Tibial artery (tissue), 4 donors: Measurements from ENCODE around the gene C4BPA.

Experiments used
- DNase-seq, 2 donors: peaks; one replicate each; pipeline ENCODE4 v3.0.0-alpha.2; 2019
- H3K27ac ChIP-seq, 2 donors: fragments of 200-600 bp; sonication (generic) in 1 of 2; 1 replicate in 1 of 2; 2 replicates in 1 of 2; pipeline ENCODE4 v1.5.1; 2018 to 2019; ENCODE audit warnings: mild to moderate bottlenecking in 1 of 2
- H3K27me3 ChIP-seq, 2 donors: fragments of 200-600 bp; sonication (generic) in 1 of 2; one replicate each; pipeline versions ENCODE4 v1.5.1 to v1.6.0; 2016 to 2019
- H3K36me3 ChIP-seq, 3 donors: fragments of 200-600 bp; sonication (generic) in 2 of 3; one replicate each; pipeline ENCODE4 v1.5.1; 2016 to 2019; ENCODE audit warnings: mild to moderate bottlenecking in 2 of 3
- H3K4me1 ChIP-seq, 4 donors: fragments of 200-600 bp; sonication (generic) in 2 of 4; 1 replicate in 3 of 4; 2 replicates in 1 of 4; pipeline ENCODE4 v1.5.1; 2016 to 2019
- H3K4me3 ChIP-seq, 2 donors: fragments of 200-600 bp; sonication (generic) in 1 of 2; 1 replicate in 1 of 2; 2 replicates in 1 of 2; pipeline ENCODE4 v1.5.1; 2018 to 2019; ENCODE audit warnings: mild to moderate bottlenecking in 2 of 2
- H3K9me3 ChIP-seq, 3 donors: fragments of 200-600 bp; sonication (generic) in 1 of 3; one replicate each; pipeline ENCODE4 v1.5.1; 2016 to 2019
- CTCF ChIP-seq, 2 experiments: fragments of 200-600 bp in 1 of 2; fragments of 450-650 bp in 1 of 2; IDR thresholded peaks; one replicate each; pipeline ENCODE4 v1.5.1; 2017 to 2019; ENCODE audit warnings: antibody characterized with exemption in 2 of 2, mild to moderate bottlenecking in 1 of 2, moderate library complexity in 1 of 2
- intact Hi-C: fragments of 100-400 bp; cut with DNase I; formaldehyde crosslinking; loops from one replicate; pipeline ENCODE4 v1.15.0; 2023; ENCODE audit warnings: low total_unique reads

The C4BPA gene

GRCh38 chr1:207058878-207059867, 44.9 kb upstream of the C4BPA start:
- no peak overlapping the region for H3K27ac ChIP-seq

GRCh38 chr1:207059881-207060280, 44.2 kb upstream of the C4BPA start:
- TF ChIP-seq CTCF (IDR thresholded peaks at IDR 0.05), result no peak
- no peak for DNase-seq
- Histone ChIP-seq H3K27me3 (no peaks in the 10 kb centered on the region), H3K27ac (no peak overlapping the region), H3K4me3 (no peak overlapping the region), H3K9me3 (no peaks in the 10 kb centered on the region), H3K4me1 (no peaks in the 10 kb centered on the region), H3K36me3 (peaks cover 9 to 37% (median 32%) of the 10 kb centered on the region in 3 donors)
- intact Hi-C loops, result no loop called here

More at GRCh38 chr1:207058878-207059867, 44.9 kb upstream of the C4BPA start:
- TF ChIP-seq CTCF (IDR thresholded peaks at IDR 0.05), result no peak
- DNase-seq, result no peak
- no peaks in the 10 kb centered on the region for H3K9me3 ChIP-seq
- H3K4me3 ChIP-seq, result no peak overlapping the region
- no peaks in the 10 kb centered on the region for H3K4me1 ChIP-seq
- intact Hi-C loops, result no loop called here
- H3K36me3 ChIP-seq, result peaks cover 9 to 30% (median 24%) of the 10 kb centered on the region in 3 donors
- no peaks in the 10 kb centered on the region for H3K27me3 ChIP-seq

GRCh38 chr1:207060596-207060995, 43.4 kb upstream of the C4BPA start:
- H3K36me3 ChIP-seq, result peaks cover 13 to 45% (median 39%) of the 10 kb centered on the region in 3 donors
- no peak overlapping the region for H3K27ac ChIP-seq
- intact Hi-C loops, result no loop called here
- no peaks in the 10 kb centered on the region for H3K9me3 ChIP-seq
- DNase-seq, result no peak
- H3K27me3 ChIP-seq, result no peaks in the 10 kb centered on the region
- no peaks in the 10 kb centered on the region for H3K4me1 ChIP-seq
- no peak overlapping the region for H3K4me3 ChIP-seq
- no peak for TF ChIP-seq CTCF (IDR thresholded peaks at IDR 0.05)

- Histone ChIP-seq H3K4me1 (no peaks in the 10 kb centered on the region), H3K36me3 (peaks cover 22 to 53% (median 53%) of the 10 kb centered on the region in 3 donors), H3K4me3 (no peak overlapping the region), H3K27ac (no peak overlapping the region), H3K27me3 (no peaks in the 10 kb centered on the region), H3K9me3 (no peaks in the 10 kb centered on the region)
- TF ChIP-seq CTCF (IDR thresholded peaks at IDR 0.05), result no peak
- DNase-seq, result no peak
- intact Hi-C loops, result no loop called here
Measured at GRCh38 chr1:207062058-207062457, 42.0 kb upstream of the C4BPA start.

GRCh38 chr1:207063014-207063413, 41.0 kb upstream of the C4BPA start:
- Histone ChIP-seq H3K27me3 (no peaks in the 10 kb centered on the region), H3K36me3 (peaks cover 31 to 59% (median 59%) of the 10 kb centered on the region in 3 donors), H3K27ac (no peak overlapping the region), H3K4me3 (no peak overlapping the region), H3K4me1 (no peaks in the 10 kb centered on the region), H3K9me3 (no peaks in the 10 kb centered on the region)
- no peak for DNase-seq
- intact Hi-C loops, result no loop called here
- TF ChIP-seq CTCF (IDR thresholded peaks at IDR 0.05), result no peak
